NCI-H1694 (cell line): Measurements from ENCODE around the gene WDTC1.

Source experiments
- DNase-seq: peaks from one replicate; lab custom pipeline; 2025; lab: John Stamatoyannopoulos, UW

WDTC1 gene

GRCh38 chr1:27301582-27302199 is 67.3 kb downstream of the WDTC1 start:
- no peak for DNase-seq

- no peak for DNase-seq
These were observed 68.2 kb downstream of the WDTC1 start for GRCh38 chr1:27302612-27303011.

- DNase-seq: no peak
These were observed 69.1 kb downstream of the WDTC1 start for GRCh38 chr1:27303509-27303908.

- no peak for DNase-seq
These were observed 71.6 kb downstream of the WDTC1 start for GRCh38 chr1:27306071-27306470.

GRCh38 chr1:27306892-27307761 is 72.7 kb downstream of the WDTC1 start:
- DNase-seq: no peak

- no peak for DNase-seq
These were observed 73.6 kb downstream of the WDTC1 start for GRCh38 chr1:27307874-27308598.

GRCh38 chr1:27314169-27314568 is 79.7 kb downstream of the WDTC1 start:
- no peak for DNase-seq

GRCh38 chr1:27314737-27315136 is 80.3 kb downstream of the WDTC1 start:
- DNase-seq: no peak

GRCh38 chr1:27316860-27317259 is 82.4 kb downstream of the WDTC1 start:
- DNase-seq: no peak

- DNase-seq: no peak
These were observed 83.7 kb downstream of the WDTC1 start for GRCh38 chr1:27318136-27318535.

- no peak for DNase-seq
These were observed 84.2 kb downstream of the WDTC1 start for GRCh38 chr1:27318596-27318995.

GRCh38 chr1:27321813-27322568 is 87.6 kb downstream of the WDTC1 start, which contains the start of gene TMEM222:
TMEM222 (plus strand) TSS chr1:27322163; CDS start chr1:27322198, 35 bp downstream.
- peak; percentile 89 for DNase-seq

GRCh38 chr1:27322569-27323240 is 88.3 kb downstream of the WDTC1 start:
- no peak for DNase-seq

- DNase-seq: no peak
These were observed 90.9 kb downstream of the WDTC1 start for GRCh38 chr1:27325286-27325685.

- DNase-seq: no peak
These were observed 93.5 kb downstream of the WDTC1 start for GRCh38 chr1:27327964-27328363.

- no peak for DNase-seq
These were observed 96.4 kb downstream of the WDTC1 start for GRCh38 chr1:27330786-27331185.

GRCh38 chr1:27331426-27331825 is 97.0 kb downstream of the WDTC1 start:
- DNase-seq: no peak

GRCh38 chr1:27331922-27332321 is 97.5 kb downstream of the WDTC1 start:
- no peak for DNase-seq

GRCh38 chr1:27332536-27333281 is 98.3 kb downstream of the WDTC1 start:
- no peak for DNase-seq

- DNase-seq: no peak
These were observed 99.4 kb downstream of the WDTC1 start for GRCh38 chr1:27333717-27334279.
